H1 (cell line): ENCODE results near the gene NCOA1. TPM values are rescaled to one million over a fixed set of nuclear protein-coding genes. Genes with fewer than 3 reads are reported as not detected.
A peak's percentile ranks its signal among the peaks of the same experiment; 100 is the strongest.

Source experiments
- CTCF ChIA-PET: fragments of 300-600 bp; sonication (Branson Sonifier 250); formaldehyde crosslinking; loops from one replicate; lab custom pipeline; 2021; ENCODE audit not compliant: partially characterized antibody; lab: Charles Lee
- POLR2A ChIA-PET: fragments of 300-600 bp; sonication (Branson Sonifier 250); formaldehyde crosslinking; loops from one replicate; lab custom pipeline; 2021; ENCODE audit warnings: inconsistent platforms; ENCODE audit not compliant: partially characterized antibody; lab: Charles Lee
- DNase-seq, 2 experiments: peaks; one replicate each; pipeline versions ENCODE4 v3.0.0 to v3.0.0-alpha.2; 2010 to 2022; ENCODE audit warnings: low spot score in 2 of 2, low read depth in 1 of 2, mixed read lengths in 1 of 2
- FAIRE-seq: peaks from 2 replicates; lab custom pipeline; 2011; peaks lifted over from hg19 to GRCh38; lab: Jason Lieb, UNC
- H2AFZ ChIP-seq: 2 replicates; pipeline ENCODE4 v1.8.1; 2012; ENCODE audit warnings: low read length, inconsistent platforms
- H2AK5ac ChIP-seq: 2 replicates; pipeline ENCODE4 v1.6.1; 2013; ENCODE audit warnings: low read depth, low read length
- H2BK120ac ChIP-seq: replicated peaks from 2 replicates; pipeline ENCODE3; 2013; ENCODE audit warnings: low read depth, low read length, inconsistent platforms
- H2BK12ac ChIP-seq: 2 replicates; pipeline ENCODE4 v1.6.1; 2013; ENCODE audit warnings: low read depth, low read length
- H2BK15ac ChIP-seq: 2 replicates; pipeline ENCODE4 v1.6.1; 2013; ENCODE audit warnings: low read length
- H2BK20ac ChIP-seq: 2 replicates; pipeline ENCODE4 v1.6.1; 2013; ENCODE audit warnings: low read length
- H2BK5ac ChIP-seq: 2 replicates; pipeline ENCODE4 v1.6.1; 2013; ENCODE audit warnings: low read depth, low read length
- H3K14ac ChIP-seq: 2 replicates; pipeline ENCODE4 v1.6.1; 2013; ENCODE audit warnings: inconsistent platforms; ENCODE audit not compliant: insufficient read length
- H3K18ac ChIP-seq: 2 replicates; pipeline ENCODE4 v1.6.1; 2013; ENCODE audit warnings: low read length; ENCODE audit errors: extremely low read depth
- H3K23ac ChIP-seq: 2 replicates; pipeline ENCODE4 v1.6.1; 2013; ENCODE audit warnings: inconsistent platforms; ENCODE audit not compliant: insufficient read length
- H3K23me2 ChIP-seq: 2 replicates; pipeline ENCODE4 v1.6.1; 2013; ENCODE audit warnings: low read depth, low read length
- H3K27ac ChIP-seq: 2 replicates; pipeline ENCODE4 v1.6.1; 2011; ENCODE audit warnings: low read depth, low read length, inconsistent platforms
- H3K27me3 ChIP-seq, 4 experiments: replicated peaks in 1 of 4; 1 replicate in 1 of 4; 2 replicates in 3 of 4; pipeline versions ENCODE4 v1.6.1 to v1.8.1; 2011 to 2013; ENCODE audit warnings: low read length in 3 of 4, mild to moderate bottlenecking in 3 of 4, inconsistent platforms in 2 of 4, mixed read lengths in 2 of 4, moderate library complexity in 1 of 4; ENCODE audit not compliant: control insufficient read depth in 3 of 4, insufficient read depth in 3 of 4; ENCODE audit errors: extremely low read depth in 1 of 4
- H3K36me3 ChIP-seq, 4 experiments: 2 replicates each; pipeline versions ENCODE4 v1.6.1 to v1.8.1; 2011 to 2013; ENCODE audit warnings: mild to moderate bottlenecking in 4 of 4, low read length in 3 of 4, moderate library complexity in 2 of 4, control low read depth in 1 of 4, inconsistent platforms in 1 of 4; ENCODE audit not compliant: insufficient read depth in 4 of 4, control insufficient read depth in 2 of 4
- H3K4ac ChIP-seq: replicated peaks from 2 replicates; pipeline ENCODE3; 2013; ENCODE audit warnings: low read length, low read depth, mixed read lengths, inconsistent platforms; ENCODE audit not compliant: insufficient read length
- H3K4me1 ChIP-seq, 4 experiments: replicated peaks in 1 of 4; 1 replicate in 1 of 4; 2 replicates in 3 of 4; pipeline versions ENCODE4 v1.6.1 to v1.8.1; 2011 to 2013; ENCODE audit warnings: low read length in 3 of 4, inconsistent platforms in 2 of 4, mixed read lengths in 1 of 4; ENCODE audit not compliant: insufficient read depth in 4 of 4, control insufficient read depth in 3 of 4
- H3K4me2 ChIP-seq, 2 experiments: 2 replicates each; pipeline versions ENCODE4 v1.6.1 to v1.8.1; 2011 to 2013; ENCODE audit warnings: low read depth in 2 of 2, low read length in 2 of 2, control low read depth in 1 of 2, inconsistent platforms in 1 of 2, mild to moderate bottlenecking in 1 of 2; ENCODE audit not compliant: insufficient read depth in 1 of 2
- H3K4me3 ChIP-seq, 4 experiments: fragments of 200-600, 300-600 bp in 1 of 4; sonication (generic), shearing (Covaris generic), sonication (Bioruptor Twin) in 1 of 4; 2 replicates each; pipeline versions ENCODE4 v1.5.1 to v1.8.1; 2011 to 2016; ENCODE audit warnings: low read length in 4 of 4, low read depth in 3 of 4, control low read depth in 2 of 4, inconsistent platforms in 2 of 4, mild to moderate bottlenecking in 2 of 4, mixed read lengths in 1 of 4, moderate library complexity in 1 of 4; ENCODE audit not compliant: insufficient read depth in 2 of 4; ENCODE audit errors: extremely low read depth in 1 of 4
- H3K56ac ChIP-seq: replicated peaks from 2 replicates; pipeline ENCODE3; 2013; ENCODE audit warnings: low read depth, mild to moderate bottlenecking, mixed read lengths, low read length, inconsistent platforms; ENCODE audit not compliant: insufficient read length
- H3K79me1 ChIP-seq: 2 replicates; pipeline ENCODE4 v1.6.1; 2013; ENCODE audit warnings: low read depth, low read length, control low read depth
- H3K79me2 ChIP-seq, 2 experiments: 2 replicates each; pipeline versions ENCODE4 v1.6.1 to v1.8.1; 2012 to 2013; ENCODE audit warnings: low read length in 2 of 2, mild to moderate bottlenecking in 2 of 2, inconsistent platforms in 1 of 2; ENCODE audit not compliant: insufficient read depth in 2 of 2, control insufficient read depth in 1 of 2
- H3K9ac ChIP-seq, 4 experiments: replicated peaks in 1 of 4; 1 replicate in 1 of 4; 2 replicates in 3 of 4; pipeline versions ENCODE4 v1.6.1 to v1.8.1; 2011 to 2013; ENCODE audit warnings: low read depth in 3 of 4, low read length in 3 of 4, control low read depth in 2 of 4, mild to moderate bottlenecking in 2 of 4, moderate library complexity in 2 of 4, inconsistent platforms in 1 of 4; ENCODE audit errors: extremely low read depth in 1 of 4
- H3K9me3 ChIP-seq, 2 experiments: 2 replicates each; pipeline versions ENCODE4 v1.6.1 to v1.8.1; 2012 to 2013; ENCODE audit warnings: mild to moderate bottlenecking in 2 of 2, moderate library complexity in 2 of 2, control low read depth in 1 of 2, inconsistent platforms in 1 of 2, low read depth in 1 of 2, low read length in 1 of 2, mixed read lengths in 1 of 2; ENCODE audit not compliant: insufficient read depth in 2 of 2
- H4K20me1 ChIP-seq, 2 experiments: replicated peaks in 1 of 2; 2 replicates each; pipeline versions ENCODE3 to v1.8.1; 2011 to 2013; ENCODE audit warnings: inconsistent platforms in 2 of 2, low read length in 2 of 2, mild to moderate bottlenecking in 1 of 2; ENCODE audit not compliant: insufficient read depth in 2 of 2, control insufficient read depth in 1 of 2
- H4K5ac ChIP-seq: 2 replicates; pipeline ENCODE4 v1.6.1; 2013; ENCODE audit warnings: low read length, low read depth, mixed read lengths, inconsistent platforms; ENCODE audit not compliant: insufficient read length
- H4K8ac ChIP-seq: 2 replicates; pipeline ENCODE4 v1.8.0; 2013; ENCODE audit warnings: mild to moderate bottlenecking, moderate library complexity, low read length, inconsistent platforms; ENCODE audit not compliant: insufficient read depth; ENCODE audit errors: extremely low read depth
- H4K91ac ChIP-seq: replicated peaks from 2 replicates; pipeline ENCODE3; 2013; ENCODE audit warnings: low read length, mixed read lengths, inconsistent platforms; ENCODE audit not compliant: insufficient read length
- ATF2 ChIP-seq: IDR thresholded peaks from 2 replicates; pipeline ENCODE4 v1.6.1; 2012; ENCODE audit warnings: low read length, inconsistent platforms
- BCL11A ChIP-seq, 2 experiments: IDR thresholded peaks; one replicate each; pipeline ENCODE4 v1.6.1; 2011; ENCODE audit warnings: low read depth in 2 of 2, low read length in 2 of 2, mild to moderate bottlenecking in 2 of 2
- BRCA1 ChIP-seq: IDR thresholded peaks from 2 replicates; pipeline ENCODE4 v1.6.1; 2012; ENCODE audit warnings: low read depth, low read length, improper control_type of control experiment
- CEBPB ChIP-seq: IDR thresholded peaks from 2 replicates; pipeline ENCODE4 v1.6.1; 2012; ENCODE audit warnings: low read depth, low read length
- EP300 ChIP-seq, 2 experiments: IDR thresholded peaks; 1 replicate in 1 of 2; 2 replicates in 1 of 2; pipeline ENCODE4 v1.6.1; 2011 to 2012; ENCODE audit warnings: low read depth in 2 of 2, low read length in 2 of 2, mild to moderate bottlenecking in 2 of 2, borderline replicate concordance in 1 of 2, inconsistent platforms in 1 of 2, moderate library complexity in 1 of 2
- KDM5A ChIP-seq: fragments of 200-600 bp; IDR thresholded peaks from 2 replicates; pipeline ENCODE4 v1.7.1; 2012; ENCODE audit warnings: mild to moderate bottlenecking, low read length, inconsistent platforms, mixed read lengths
- POLR2A ChIP-seq, 2 experiments: IDR thresholded peaks; 1 replicate in 1 of 2; 2 replicates in 1 of 2; pipeline ENCODE4 v1.6.1; 2011; ENCODE audit warnings: low read depth in 2 of 2, low read length in 2 of 2, mild to moderate bottlenecking in 2 of 2; ENCODE audit errors: control extremely low read depth in 1 of 2
- POU5F1 ChIP-seq: IDR thresholded peaks from 2 replicates; pipeline ENCODE4 v1.6.1; 2011; ENCODE audit warnings: low read depth, mild to moderate bottlenecking, low read length, moderate library complexity
- SIRT6 ChIP-seq: IDR thresholded peaks from one replicate; pipeline ENCODE4 v1.7.1; 2012; ENCODE audit warnings: low read length, inconsistent platforms
- WGBS, 2 experiments: shearing (Covaris generic) in 1 of 2; methylation state at CpG; one replicate each; pipeline versions ENCODE4 v1.1.6 to v1.1.7; 2013 to 2015; ENCODE audit warnings: low lambda C conversion rate in 2 of 2, mixed read lengths in 2 of 2, inconsistent platforms in 1 of 2, low coverage in 1 of 2, missing lambda C conversion rate in 1 of 2; ENCODE audit not compliant: insufficient replicate concordance in 2 of 2, insufficient coverage in 1 of 2, insufficient read length in 1 of 2; ENCODE audit errors: extremely low coverage in 1 of 2, missing lambda C conversion rate in 1 of 2; 5-methylcytosine and 5-hydroxymethylcytosine counted together
- polyA plus RNA-seq, 7 experiments: library from polyadenylated mRNA; depleted of rRNA in 3 of 7; stranded (reverse) in 5 of 7; unstranded in 2 of 7; fragments of >200 nt in 5 of 7; fragments of 200-250 nt in 2 of 7; gene quantifications; 1 replicate in 5 of 7; 2 replicates in 1 of 7; 4 replicates in 1 of 7; pipeline versions ENCODE4 v1.2.1 to v1.2.3, GENCODE V29; 2011 to 2013; ENCODE audit warnings: missing spikeins in 2 of 7, mixed read lengths in 2 of 7
- total RNA-seq: library from RNA; stranded (reverse); fragmentation: NEBNext Ultra II Directional; extraction: Animal tissue kit (Norgen Biotek cat#: 25700); gene quantifications from 2 replicates; pipeline ENCODE4 v1.2.1, GENCODE V29; 2021

NCOA1 gene
- total and polyA plus RNA-seq, 2 of the 8 experiments (the other 6 are each of a cell fraction or from before 2014, with no cell fraction given) = 12.8 to 17.9 TPM

DNA sequence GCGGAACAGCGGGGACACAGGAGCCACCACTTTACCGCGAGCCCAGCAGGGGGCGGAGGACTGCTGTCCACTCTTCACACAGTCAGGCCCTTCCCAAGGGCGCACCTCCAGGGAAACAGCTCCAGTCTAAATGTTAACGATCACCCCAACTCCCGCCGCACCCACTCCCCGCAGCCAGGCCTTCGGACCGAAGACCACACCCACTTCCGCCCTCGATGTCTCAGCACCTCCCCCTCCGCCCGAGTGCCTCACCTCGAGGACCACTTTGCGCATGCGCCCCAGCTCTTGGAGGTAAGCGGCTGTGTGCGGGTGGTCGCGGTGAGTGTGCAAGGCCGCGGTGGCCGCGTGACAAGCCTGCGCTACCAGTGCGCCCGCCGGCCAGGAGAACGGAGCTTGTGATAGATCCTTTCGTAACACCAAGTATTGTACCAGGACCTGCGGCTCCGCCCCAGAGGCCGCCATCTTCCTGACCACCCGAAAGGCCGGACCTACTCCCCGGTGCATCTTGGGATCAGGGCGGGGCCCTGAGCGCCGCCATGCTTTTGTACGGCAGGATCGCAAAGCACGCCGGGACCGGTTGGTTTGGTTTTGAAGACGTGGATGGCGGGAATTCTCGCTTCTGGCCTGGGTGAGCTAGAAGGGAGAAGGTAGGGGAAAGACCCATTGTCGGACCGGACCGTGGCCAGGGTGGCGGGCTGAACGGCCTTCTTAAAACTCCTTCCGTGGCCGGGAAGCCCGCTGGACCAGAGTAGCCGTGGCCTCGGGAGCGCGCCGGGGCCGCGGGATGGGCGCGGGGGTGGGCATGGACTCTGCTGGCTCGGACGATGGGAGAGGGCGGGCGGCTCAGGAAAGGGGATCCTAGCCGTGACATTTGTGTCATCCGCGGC, 302.1 kb downstream of the NCOA1 start, which contains the start of the genes CENPO and PTRHD1:
TSS of gene CENPO (plus strand) at position 552 of the 887 bp plus-strand sequence. CDS start 495 bp downstream, outside the sequence.
TSS of gene PTRHD1 (minus strand) at position 518 of the 887 bp plus-strand sequence. CDS start at position 504, 14 bp downstream.
- peak within 1 kb of the TSS; percentile 93; the same call in 1 of the 2 replicates for H2AFZ ChIP-seq
- H3K36me3 ChIP-seq = peaks cover 2 to 26% (median 8%) of the 10 kb centered on the region in 4 experiments; a peak in 5 of 8 replicates
- peak within 1 kb of the TSS; percentile 97 to 100 (median 98) for H3K9ac ChIP-seq
- no peak within 1 kb of the TSS for H2BK20ac ChIP-seq
- peaks cover 0 to 5% of the 10 kb centered on the region in 2 experiments for H4K20me1 ChIP-seq
- WGBS, 2 experiments = 2% methylated on average over 71 of the region's 74 CpGs; no CpG with 5 or more reads in 1 of the 2 experiments
- H2BK15ac ChIP-seq = no peak within 1 kb of the TSS
- peaks cover 0 to 7% (median 6%) of the 10 kb centered on the region in 4 experiments; a peak in 4 of 7 replicates for H3K4me1 ChIP-seq
- H3K4me3 ChIP-seq = peak within 1 kb of the TSS; percentile 74 to 98 (median 86)
- DNase-seq (peak; percentile 90 to 94), FAIRE-seq (no peak)
- H2AK5ac ChIP-seq = peak within 1 kb of the TSS; percentile 58; the same call in 1 of the 2 replicates
- H4K91ac ChIP-seq = peak within 1 kb of the TSS; percentile 100
- peaks cover 20 to 46% of the 10 kb centered on the region in 2 experiments for H3K79me2 ChIP-seq
- no peaks in the 10 kb centered on the region for H3K27me3 ChIP-seq
- peaks cover 12% of the 10 kb centered on the region for H3K79me1 ChIP-seq
- H3K9me3 ChIP-seq = no peaks in the 10 kb centered on the region
- ChIA-PET POLR2A (interaction anchor here (0.6 to 2.0 kb wide), 21 partner anchors 9 to 383 kb away, joined by 3 to 22 read pairs (median 4); no protein-coding TSS in a partner anchor), CTCF (interaction anchor here (0.6 to 4.0 kb wide), 8 partner anchors 10 to 383 kb away, joined by 3 to 37 read pairs (median 4); no protein-coding TSS in a partner anchor)
- H3K27ac ChIP-seq = peak within 1 kb of the TSS; percentile 100
- peak within 1 kb of the TSS; percentile 100 for H3K4ac ChIP-seq
- H3K56ac ChIP-seq = peak within 1 kb of the TSS; percentile 97
- peak within 1 kb of the TSS; percentile 100 for H2BK5ac ChIP-seq
- H3K18ac ChIP-seq = peak within 1 kb of the TSS; percentile 100
- H4K8ac ChIP-seq = peak within 1 kb of the TSS; percentile 100
- peak within 1 kb of the TSS; percentile 88 to 93 for H3K4me2 ChIP-seq
- peaks cover 8% of the 10 kb centered on the region; the same call in 1 of the 2 replicates for H3K23me2 ChIP-seq
- H2BK12ac ChIP-seq = peak within 1 kb of the TSS; percentile 99
- no peak within 1 kb of the TSS for H3K23ac ChIP-seq
- H2BK120ac ChIP-seq = peak within 1 kb of the TSS; percentile 91
- H4K5ac ChIP-seq = peak within 1 kb of the TSS; percentile 99
- no peak within 1 kb of the TSS for H3K14ac ChIP-seq
- TF ChIP-seq POLR2A (IDR thresholded peaks at IDR 0.05; ENCODE audit: control extremely low read depth in 1 of 2, low read depth in 2 of 2, low read length in 2 of 2) (peak; percentile 81 to 95), EP300 (IDR thresholded peaks at IDR 0.05; ENCODE audit: borderline replicate concordance in 1 of 2, low read depth in 2 of 2, low read length in 2 of 2) (peak in 1 of 2 experiments; percentile 61; a peak in 1 of 3 replicates), POU5F1 (no peak), KDM5A (0 out of 2 replicates have a peak, but pooled peaks have one; percentile 39), ATF2 (0 out of 2 replicates have a peak, but pooled peaks have one; percentile 19), BCL11A (IDR thresholded peaks at IDR 0.05; ENCODE audit: low read depth in 2 of 2, low read length in 2 of 2) (no peak), CEBPB (no peak; the same call in 1 of the 2 replicates), SIRT6 (no peak), BRCA1 (no peak)
